HG03135 (cell line): ENCODE measurements around the gene KIFAP3.
"Not testable (repeated sequence)": the region's sequence is repeated elsewhere in the genome, so short reads cannot be mapped to it uniquely, and the experiment has no call there.

Experiments used
- ATAC-seq: cut with Tn5 transposase; IDR thresholded peaks from one replicate; pipeline ENCODE4 v1.9.1; 2021; ENCODE audit warnings: mild to moderate bottlenecking, moderate library complexity; ENCODE audit not compliant: unreplicated experiment

KIFAP3 gene

DNA sequence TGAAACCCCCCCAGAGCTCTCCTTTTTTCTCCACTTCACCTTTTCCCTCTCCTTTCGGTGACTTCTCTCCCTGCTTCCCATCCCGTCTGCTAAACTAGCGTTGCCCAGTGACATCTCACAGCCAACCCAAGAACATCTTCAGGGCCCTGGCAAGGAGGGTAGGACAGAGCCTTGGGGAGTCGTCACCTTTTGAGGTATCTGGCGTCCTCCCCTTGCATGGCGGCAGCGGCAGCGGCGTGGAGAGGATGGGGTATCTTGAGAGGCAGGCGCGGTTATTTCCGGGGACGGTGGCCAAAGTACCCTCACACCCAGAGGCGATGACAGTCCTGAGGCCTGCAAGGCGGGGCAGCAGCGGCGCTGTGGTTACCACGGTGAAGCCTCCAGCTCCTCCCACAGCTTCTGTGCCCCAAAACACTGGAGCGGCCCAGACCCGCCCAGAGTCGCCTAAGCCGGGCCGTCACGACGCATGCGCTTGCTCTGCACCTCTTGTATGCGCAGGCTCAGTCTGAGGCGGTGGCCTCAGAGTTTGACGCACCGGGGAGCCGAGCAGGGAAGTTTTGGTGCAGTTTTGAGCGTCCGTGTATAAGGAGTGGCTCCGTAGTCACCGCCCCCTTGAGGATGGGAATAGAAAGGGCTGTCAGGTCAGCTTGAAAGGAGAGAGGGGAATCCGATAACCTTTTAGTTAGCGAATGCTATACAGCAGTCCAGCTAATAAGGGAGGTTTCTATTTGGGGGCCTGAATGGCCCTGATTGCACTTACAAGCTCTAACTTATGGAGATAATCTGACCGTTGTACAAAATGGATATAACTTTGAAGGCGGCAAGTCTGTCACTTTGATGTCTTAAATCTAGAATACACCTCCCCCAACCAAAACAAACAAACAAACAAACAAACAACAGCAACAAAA is at the start of gene KIFAP3:
TSS of gene KIFAP3 (minus strand) at position 446 of the 908 bp plus-strand sequence. CDS start at position 218, 228 bp downstream.
- ATAC-seq, result peak; percentile 99

GRCh38 chr1:170122366-170122765 is 47.9 kb upstream of the KIFAP3 start:
- ATAC-seq, result no peak

DNA sequence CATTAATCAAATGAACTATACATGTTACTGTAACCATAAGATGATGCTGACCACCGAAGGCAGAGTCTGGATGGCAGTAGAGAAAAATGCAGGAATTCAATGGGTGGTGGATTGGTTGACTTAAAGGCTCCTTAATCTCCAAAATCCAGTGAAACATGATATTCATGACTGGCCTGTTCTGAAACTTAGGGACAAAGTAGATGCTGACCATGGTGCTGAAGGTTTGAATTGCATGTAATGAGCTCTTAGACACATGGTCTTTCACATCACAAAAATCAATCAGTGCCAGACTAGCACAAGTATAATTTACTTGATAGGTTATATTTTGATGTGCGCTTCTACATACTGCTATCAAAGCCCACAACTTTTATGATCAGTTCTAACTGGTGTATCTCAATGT is 40.4 kb upstream of the KIFAP3 start:
- no peak for ATAC-seq

GRCh38 chr1:170113140-170113539 is 38.6 kb upstream of the KIFAP3 start:
- ATAC-seq, result not testable (repeated sequence)

DNA sequence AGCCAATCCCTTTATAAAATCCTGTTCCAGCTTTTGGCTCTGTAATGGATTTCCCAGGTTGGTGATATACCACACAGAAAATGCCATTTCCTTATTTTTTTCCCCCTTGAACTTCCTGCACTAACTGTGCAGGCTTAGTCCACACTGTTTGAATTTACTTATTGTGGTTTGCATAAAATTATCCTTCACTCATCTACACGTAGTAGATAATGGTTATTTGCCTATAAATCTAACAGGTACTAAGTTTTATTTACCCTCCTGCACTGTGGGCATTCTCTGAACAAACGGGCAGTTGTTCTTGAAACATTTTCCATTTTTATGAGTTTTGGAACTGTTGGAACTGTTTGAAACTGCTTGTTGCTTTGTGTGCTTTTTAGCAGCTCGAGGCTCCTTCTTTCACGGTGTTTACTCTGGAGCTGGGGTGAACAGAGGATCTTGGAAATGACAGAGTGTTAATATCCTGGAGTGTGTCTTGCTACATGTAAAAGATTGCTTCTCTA is 23.0 kb upstream of the KIFAP3 start:
- no peak for ATAC-seq

DNA sequence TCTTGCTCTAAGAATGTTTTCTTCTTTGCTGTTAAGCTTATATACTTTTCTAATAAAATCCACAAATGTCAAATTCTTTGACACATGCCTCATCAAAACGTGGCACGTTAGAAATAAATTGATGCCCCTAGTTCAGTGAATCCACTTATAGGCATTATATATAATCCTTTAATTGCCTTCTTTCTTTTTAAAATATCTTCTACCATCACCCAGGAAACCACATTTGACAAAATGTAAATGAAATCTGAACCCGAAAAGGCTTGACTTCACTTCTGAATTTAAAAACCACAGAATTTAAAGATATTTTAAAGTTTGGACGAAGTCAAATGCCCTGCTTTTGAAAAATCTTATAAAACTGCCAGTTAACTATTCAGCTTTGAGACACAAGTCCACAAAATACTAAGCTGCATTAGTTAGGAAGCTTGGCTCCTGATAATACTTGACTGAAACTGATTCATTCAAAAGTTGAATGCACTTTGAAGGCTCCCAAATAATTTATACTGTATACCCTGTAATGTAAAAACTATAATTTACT is 22.4 kb upstream of the KIFAP3 start:
- no peak for ATAC-seq

DNA sequence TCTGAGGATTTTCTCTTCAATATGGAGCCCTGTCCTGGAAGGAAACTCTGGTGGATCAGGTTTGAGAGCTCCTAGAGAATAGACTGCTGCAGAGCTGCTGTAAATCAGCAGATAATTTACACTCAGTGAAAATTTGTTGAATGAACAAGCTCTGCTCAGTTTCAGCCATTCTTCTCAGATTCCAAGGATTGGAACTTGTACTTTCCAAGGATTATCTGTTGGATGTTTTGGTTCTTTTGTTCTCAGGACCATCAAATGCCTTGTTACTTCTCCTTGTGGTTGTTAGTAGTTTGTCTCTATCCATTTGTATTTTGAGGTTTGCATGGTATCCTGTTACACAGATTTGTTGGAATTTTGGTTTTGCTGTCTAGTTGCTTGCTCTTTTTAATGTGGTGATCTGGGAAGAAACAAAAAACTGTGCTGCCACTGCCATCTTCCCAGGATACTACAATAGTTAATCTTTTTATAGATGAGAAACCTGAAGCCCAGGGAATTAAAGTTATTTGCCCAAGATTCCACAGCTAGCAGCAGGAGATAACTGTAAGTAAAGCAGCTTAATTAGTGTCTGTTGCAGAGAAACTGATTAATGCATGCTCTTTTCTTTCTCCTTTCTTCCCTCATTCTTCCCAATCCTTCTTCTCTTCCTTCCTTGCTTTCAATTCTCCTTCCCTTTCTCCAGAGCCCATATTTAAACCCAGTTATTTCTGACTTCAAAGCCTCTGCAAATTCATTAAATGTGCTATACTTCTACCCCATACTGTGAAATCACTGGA is 21.7 kb upstream of the KIFAP3 start:
- no peak for ATAC-seq

GRCh38 chr1:170094697-170095616 is 20.5 kb upstream of the KIFAP3 start:
- ATAC-seq, result not testable (repeated sequence)

DNA sequence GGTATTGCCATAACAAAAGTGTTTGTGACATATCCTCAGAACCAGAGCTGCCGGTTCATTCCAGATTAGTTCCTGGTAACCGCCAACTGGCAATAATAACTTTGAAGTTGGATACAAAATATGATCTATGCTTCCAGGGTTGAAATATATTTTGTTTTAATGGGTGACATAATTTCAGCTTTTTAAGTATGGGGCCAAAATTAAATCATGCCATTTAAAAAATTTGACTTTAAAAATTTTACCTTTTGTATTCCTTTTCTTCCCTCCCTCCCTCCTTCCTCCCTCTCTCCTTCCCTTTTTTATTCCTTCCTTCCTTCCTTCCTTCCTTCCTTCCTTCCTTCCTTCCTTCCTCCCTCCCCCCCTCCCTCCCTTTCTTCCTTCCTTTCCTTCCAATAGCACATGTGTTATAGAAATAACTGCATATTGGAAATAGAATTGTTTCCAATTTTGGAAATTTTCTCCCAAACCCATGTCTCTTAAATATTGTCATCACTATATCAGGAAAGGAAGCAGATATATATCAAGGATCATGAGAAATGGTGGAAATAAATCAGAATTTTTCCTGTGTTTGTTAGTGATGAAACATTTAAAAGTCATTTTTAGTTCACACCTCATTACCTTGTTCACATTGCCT is 12.0 kb upstream of the KIFAP3 start:
- no peak for ATAC-seq

DNA sequence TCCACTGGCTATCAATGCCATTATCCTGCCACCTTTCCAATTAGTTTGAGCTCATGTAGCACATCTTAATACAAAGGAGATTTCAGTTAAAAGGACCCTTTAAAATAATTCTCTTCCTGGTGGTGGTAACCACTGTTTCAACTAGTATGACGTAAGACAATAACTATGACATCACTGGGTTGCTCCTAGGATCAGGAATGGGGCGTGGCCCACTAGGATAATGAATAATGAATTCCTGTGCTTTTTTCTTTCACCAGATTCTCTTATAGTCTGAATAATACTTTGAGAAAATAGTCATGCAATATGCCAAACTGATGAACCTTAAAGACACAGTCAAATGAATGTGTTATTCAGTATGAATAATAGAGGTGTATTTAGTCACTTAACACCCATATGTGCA is 10.6 kb upstream of the KIFAP3 start:
- no peak for ATAC-seq

DNA sequence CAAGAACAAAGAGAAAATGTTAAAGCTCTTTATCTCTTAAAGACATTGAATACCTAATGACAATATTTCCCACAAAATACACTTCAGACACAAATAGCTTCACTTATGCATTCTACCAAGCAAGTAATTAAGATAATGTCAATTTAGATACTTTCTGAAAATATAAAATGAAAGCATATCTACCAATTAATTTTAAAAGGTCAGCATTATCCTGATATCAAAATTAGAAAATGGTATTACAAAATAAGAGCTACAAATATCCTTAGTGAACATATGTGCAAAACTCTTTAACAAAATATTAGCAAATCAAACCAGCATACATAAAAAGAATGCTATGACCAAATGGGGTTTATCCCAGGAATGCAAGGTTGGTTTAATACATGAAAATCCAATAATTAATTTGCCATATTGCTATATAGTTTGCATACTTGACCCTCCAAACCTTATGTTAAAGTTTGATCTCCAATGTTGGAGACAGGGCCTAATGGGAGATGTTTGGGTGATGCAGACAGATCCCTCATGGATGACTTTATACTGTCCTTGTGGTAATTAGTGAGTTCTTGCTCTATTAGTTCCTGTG is 4.2 kb upstream of the KIFAP3 start:
- ATAC-seq, result no peak

DNA sequence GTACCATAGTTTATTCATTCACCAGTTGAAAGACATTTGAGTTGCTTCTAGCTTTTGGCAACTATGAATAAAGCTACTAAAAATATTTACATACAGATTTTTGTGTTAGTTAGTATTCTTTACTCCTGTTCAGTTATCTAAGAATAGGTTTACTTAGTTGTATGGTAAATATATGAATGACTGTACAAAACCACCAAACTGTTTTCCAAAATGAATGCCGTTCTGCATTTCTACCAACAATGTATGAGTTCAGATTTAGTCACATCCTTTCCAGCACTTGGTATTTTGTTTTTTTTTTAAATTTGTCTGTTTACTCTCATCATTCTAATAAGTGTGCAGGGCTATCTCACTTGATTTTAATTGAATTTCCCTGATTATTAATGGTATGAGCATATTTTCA is 3.4 kb upstream of the KIFAP3 start:
- no peak for ATAC-seq

GRCh38 chr1:170076952-170077351 is 2.5 kb upstream of the KIFAP3 start:
- not testable (repeated sequence) for ATAC-seq

GRCh38 chr1:170076199-170076598 is 1.7 kb upstream of the KIFAP3 start:
- no peak for ATAC-seq

DNA sequence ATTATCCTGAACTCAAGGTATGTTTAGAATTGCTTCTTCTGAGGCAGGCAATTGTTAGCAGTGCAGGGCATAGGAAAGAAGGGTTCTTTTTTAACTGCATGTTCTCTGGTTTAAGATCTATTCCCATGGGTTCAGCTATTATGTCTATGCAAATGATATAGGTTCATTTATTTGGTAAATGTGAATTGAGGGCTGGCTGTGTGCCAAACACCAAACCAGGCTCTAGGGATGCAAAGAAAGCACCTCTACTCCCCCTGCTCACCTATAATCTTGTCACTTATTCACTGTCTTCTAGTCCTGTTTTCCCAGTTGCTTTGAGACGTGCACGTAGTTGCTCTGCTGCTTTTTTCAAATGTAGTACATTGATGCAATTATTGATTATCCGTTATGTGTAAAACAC is 691 bp upstream of the KIFAP3 start:
- no peak for ATAC-seq

DNA sequence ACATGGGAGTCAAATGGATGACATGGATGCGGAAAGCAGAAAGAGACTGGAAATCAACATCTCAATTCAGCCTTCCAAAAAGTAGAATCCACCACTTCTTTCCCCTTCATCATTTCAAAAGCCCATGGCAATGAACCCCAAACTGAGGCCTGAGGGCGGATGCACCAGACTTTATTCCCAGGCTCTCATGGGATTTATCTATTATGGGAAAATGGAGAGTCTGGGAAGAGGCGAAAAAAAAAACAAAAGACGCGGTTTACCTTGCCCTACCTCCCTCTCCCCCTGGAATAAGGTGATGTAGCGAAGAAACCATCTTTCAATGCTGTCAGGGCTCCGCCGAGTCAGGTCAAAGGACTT is 624 bp downstream of the KIFAP3 start:
- no peak for ATAC-seq

DNA sequence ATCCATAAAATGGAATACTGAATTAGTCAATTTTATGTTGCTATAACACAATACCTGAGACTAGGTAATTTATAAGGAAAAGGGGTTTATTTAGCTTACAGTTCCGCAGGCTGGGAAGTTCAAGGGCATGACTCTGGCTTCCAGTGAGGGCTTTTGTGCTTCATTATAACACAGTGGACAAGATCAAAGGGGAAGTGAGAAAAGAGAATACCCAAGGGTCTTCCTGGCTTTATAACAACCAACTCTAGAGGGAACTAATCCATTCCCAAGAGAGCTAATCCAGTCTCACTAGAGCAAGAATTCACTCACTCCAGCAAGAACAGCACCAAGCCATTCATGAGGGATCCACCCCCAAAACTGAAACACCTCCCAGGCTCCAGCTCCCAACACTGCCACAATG is 3.1 kb downstream of the KIFAP3 start:
- ATAC-seq, result no peak

DNA sequence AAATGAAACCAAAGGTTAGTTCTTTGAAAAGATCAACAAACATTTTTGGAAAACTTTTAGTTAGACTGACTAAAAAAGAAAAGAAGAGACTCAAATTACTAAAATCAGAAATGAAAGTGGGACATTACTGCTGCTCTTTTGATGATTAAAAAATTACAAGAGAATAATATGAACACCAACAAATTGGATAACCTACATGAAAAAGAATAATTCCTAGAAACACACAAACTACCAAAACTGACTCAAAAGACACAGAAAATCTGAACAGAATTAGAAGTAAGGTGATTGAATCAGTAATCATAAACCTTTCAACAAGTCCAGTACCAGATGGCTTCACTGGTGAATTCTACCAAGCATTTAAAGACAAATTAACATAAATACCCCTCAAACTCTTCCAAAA is 5.6 kb downstream of the KIFAP3 start:
- no peak for ATAC-seq

- peak; percentile 57 for ATAC-seq
Measured at GRCh38 chr1:170067253-170067819, 7.2 kb downstream of the KIFAP3 start.
